Spleen (tissue), 11 donors: ENCODE data around the gene ARNT2. TPM values are rescaled to one million over a fixed set of nuclear protein-coding genes. Genes with fewer than 3 reads are reported as not detected.

Source experiments
- DNase-seq: peaks from one replicate; pipeline ENCODE4 v3.0.0-alpha.2; 2020
- H3K27ac ChIP-seq, 8 donors: fragments of 200-600 bp; sonication (generic) in 7 of 8; 1 replicate in 4 of 8; 2 replicates in 4 of 8; pipeline versions ENCODE4 v1.5.0 to v1.8.0; 2016 to 2021; ENCODE audit warnings: inconsistent platforms in 4 of 8, mild to moderate bottlenecking in 4 of 8, moderate library complexity in 1 of 8
- H3K27me3 ChIP-seq, 7 donors: fragments of 200-600 bp; sonication (generic) in 6 of 7; replicated peaks in 1 of 7; 1 replicate in 4 of 7; 2 replicates in 3 of 7; pipeline versions ENCODE4 v1.5.0 to v1.8.0; 2016 to 2021; ENCODE audit warnings: inconsistent platforms in 3 of 7, mild to moderate bottlenecking in 1 of 7
- H3K36me3 ChIP-seq, 6 donors: fragments of 200-600 bp; sonication (generic) in 5 of 6; 1 replicate in 4 of 6; 2 replicates in 2 of 6; pipeline versions ENCODE4 v1.5.0 to v1.8.0; 2016 to 2021; ENCODE audit warnings: inconsistent platforms in 2 of 6
- H3K4me1 ChIP-seq, 6 donors: fragments of 200-600 bp; sonication (generic) in 5 of 6; 1 replicate in 3 of 6; 2 replicates in 3 of 6; pipeline versions ENCODE4 v1.5.0 to v1.8.0; 2016 to 2021; ENCODE audit warnings: inconsistent platforms in 3 of 6
- H3K4me3 ChIP-seq, 8 donors: fragments of 200-600 bp; sonication (generic) in 7 of 8; 1 replicate in 4 of 8; 2 replicates in 4 of 8; pipeline versions ENCODE4 v1.5.0 to v1.8.0; 2016 to 2021; ENCODE audit warnings: inconsistent platforms in 4 of 8, mild to moderate bottlenecking in 4 of 8, moderate library complexity in 2 of 8
- H3K9me3 ChIP-seq, 8 donors: fragments of 200-600 bp; sonication (generic) in 7 of 8; 1 replicate in 4 of 8; 2 replicates in 4 of 8; pipeline versions ENCODE4 v1.5.0 to v1.8.0; 2016 to 2021; ENCODE audit warnings: inconsistent platforms in 4 of 8
- CTCF ChIP-seq, 11 experiments: fragments of 200-600 bp in 7 of 11; fragments of 450-650 bp in 4 of 11; sonication (generic) in 4 of 11; IDR thresholded peaks in 8 of 11; conservative IDR thresholded peaks in 3 of 11; 1 replicate in 7 of 11; 2 replicates in 4 of 11; pipeline versions ENCODE4 v1.4.0 to v1.8.0; 2016 to 2021; ENCODE audit warnings: antibody characterized with exemption in 11 of 11, inconsistent platforms in 4 of 11, mild to moderate bottlenecking in 1 of 11
- POLR2A ChIP-seq, 3 donors: fragments of 450-650 bp; IDR thresholded peaks; one replicate each; pipeline ENCODE4 v1.5.1; 2017; ENCODE audit warnings: antibody characterized with exemption in 3 of 3, mild to moderate bottlenecking in 1 of 3
- POLR2AphosphoS5 ChIP-seq, 3 donors: sonication (generic); formaldehyde crosslinking; IDR thresholded peaks; one replicate each; pipeline ENCODE4 v1.5.1; 2017; ENCODE audit warnings: antibody characterized with exemption in 3 of 3
- WGBS, 5 donors: extraction: QIAGEN DNeasy Blood & Tissue Kit in 3 of 5; methylation state at CpG; one replicate each; pipeline versions ENCODE4 v1.1.5 to v1.1.7; 2013 to 2018; 5-methylcytosine and 5-hydroxymethylcytosine counted together
- intact Hi-C: fragments of 100-400 bp; cut with DNase I; formaldehyde crosslinking; loops from one replicate; pipeline ENCODE4 v1.15.0; 2023; ENCODE audit warnings: low total_unique reads
- polyA plus RNA-seq, 3 donors: library from polyadenylated mRNA; stranded (reverse); fragments of 200-250 nt; gene quantifications; one replicate each; pipeline ENCODE4 v1.2.1, GENCODE V29; 2013
- total RNA-seq, 7 donors: library from RNA; depleted of rRNA in 3 of 7; stranded (reverse); fragments of >200 nt in 3 of 7; fragmentation: NEBNext Ultra II Directional in 4 of 7; extraction: Animal tissue kit (Norgen Biotek cat#: 25700) in 4 of 7; gene quantifications; one replicate each; pipeline versions ENCODE4 v1.1.0 to v1.2.1, GENCODE V29; 2016 to 2021
- donor health status: healthy with polysubstance abuse.
- donor health status: DM: no; HTN: no; CAD: no; lungs with moderate emphysema.
- donor health status: DM: no; HTN: no; CAD: no.
- donor health status: Bipolar disorder and iron deficiency.
- donor health status: healthy.
- donor health status: DM: no; HTN: no; CAD: no.
- donor health status: DM: yes; HTN: yes; CAD: no.

ARNT2 gene
- total and polyA plus RNA-seq, 10 donors = 1.9 to 12.3 (median 9.1) TPM

DNA sequence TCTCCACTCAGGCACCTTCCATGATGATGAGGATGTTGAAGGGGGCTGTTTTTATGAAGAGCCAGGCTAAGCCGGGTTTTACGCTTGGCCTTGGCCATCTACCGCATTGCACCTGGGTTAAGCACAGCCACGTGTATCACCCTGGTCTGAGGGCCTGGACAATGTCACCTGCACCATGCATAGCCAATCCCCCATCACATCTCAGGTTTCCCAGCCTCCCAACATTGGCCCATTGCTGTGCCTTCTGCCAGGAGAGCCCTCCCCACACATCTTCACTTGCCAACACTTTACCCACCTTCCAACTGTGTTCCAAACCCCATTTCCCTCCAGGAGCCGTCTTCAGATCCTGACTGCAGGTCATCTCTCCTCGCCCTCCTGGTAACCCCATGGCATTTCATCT is 155.6 kb downstream of the ARNT2 start:
- intact Hi-C loops = no loop called here
- 84 to 88% (median 87%) methylated on average over 6 of the region's 6 CpGs for WGBS, 5 donors
- Histone ChIP-seq H3K4me1 (peaks cover 0 to 3% (median 0%) of the 10 kb centered on the region in 6 donors), H3K27ac (no peak overlapping the region), H3K4me3 (no peak overlapping the region), H3K27me3 (no peaks in the 10 kb centered on the region), H3K36me3 (no peaks in the 10 kb centered on the region), H3K9me3 (no peaks in the 10 kb centered on the region)
- no peak for DNase-seq
- no peak for TF ChIP-seq POLR2A (IDR thresholded peaks at IDR 0.05)
- TF ChIP-seq POLR2AphosphoS5 (IDR thresholded peaks at IDR 0.05) = no peak
- TF ChIP-seq CTCF (IDR thresholded peaks at IDR 0.05 in 8 of 11, conservative IDR thresholded peaks at IDR 0.05 in 3 of 11) = no peak

DNA sequence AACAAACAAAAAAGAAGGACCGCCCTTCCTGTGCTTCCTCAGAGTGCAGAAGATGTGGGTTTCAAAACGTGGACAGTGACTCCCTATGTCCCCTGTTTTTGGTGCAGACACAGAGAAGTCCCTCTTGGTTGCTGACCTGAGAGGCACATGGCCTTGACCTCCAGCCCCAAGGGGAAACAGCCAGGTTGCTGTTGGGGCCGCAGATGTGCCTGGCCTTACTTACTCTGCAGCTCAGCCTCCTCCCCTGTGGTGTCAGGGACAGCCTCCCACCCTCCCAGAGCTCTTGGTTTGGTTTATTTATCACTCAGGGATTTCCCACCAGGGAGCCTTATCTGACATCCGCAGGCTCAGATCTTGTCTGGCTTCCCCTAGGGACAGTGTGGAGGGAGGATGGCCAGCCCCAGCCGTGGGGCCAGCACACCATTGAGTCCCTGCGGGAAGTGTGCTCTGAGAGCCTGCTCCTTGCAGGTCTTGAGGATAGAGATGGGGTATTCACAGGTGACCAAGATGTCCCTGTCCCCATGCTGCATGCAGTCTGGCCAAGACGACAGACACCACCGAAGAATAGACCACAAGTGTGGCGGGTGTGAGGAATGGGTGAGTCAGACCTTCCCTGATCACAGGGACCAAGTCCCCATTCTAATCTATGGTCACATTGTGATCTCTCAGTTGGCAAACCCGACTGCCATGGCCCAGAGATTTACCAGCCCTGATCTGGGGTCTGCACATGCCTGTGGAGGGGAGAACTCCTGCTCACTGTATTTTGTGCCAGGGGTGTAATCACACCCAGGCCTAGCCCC is 156.6 kb downstream of the ARNT2 start:
- H3K27me3 ChIP-seq = peaks cover 0 to 2% (median 0%) of the 10 kb centered on the region in 7 donors
- intact Hi-C loops = no loop called here

DNA sequence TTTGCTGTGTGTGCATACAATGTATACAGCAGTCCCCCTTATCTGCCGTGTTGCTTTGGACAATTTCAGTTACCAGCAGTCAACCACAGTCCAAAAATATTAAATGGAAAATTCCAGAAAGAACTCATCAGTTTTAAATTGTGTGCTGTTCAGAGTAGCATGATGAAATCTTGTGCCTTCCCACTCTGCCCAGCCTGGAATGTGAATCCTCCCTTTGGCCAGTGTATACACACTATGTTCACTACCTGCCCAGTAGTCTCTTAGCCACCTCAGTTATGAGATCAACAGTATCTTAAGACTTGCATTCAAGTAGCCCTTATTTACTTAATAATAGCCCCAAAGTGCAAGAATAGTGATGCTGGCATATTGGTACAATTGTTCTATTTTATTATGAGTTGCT is 157.3 kb downstream of the ARNT2 start:
- Histone ChIP-seq H3K4me1 (peaks cover 0 to 3% (median 0%) of the 10 kb centered on the region in 6 donors), H3K36me3 (no peaks in the 10 kb centered on the region), H3K27me3 (peaks cover 0 to 9% (median 0%) of the 10 kb centered on the region in 7 donors), H3K4me3 (no peak overlapping the region), H3K27ac (no peak overlapping the region), H3K9me3 (no peaks in the 10 kb centered on the region)
- no peak for TF ChIP-seq CTCF (IDR thresholded peaks at IDR 0.05 in 8 of 11, conservative IDR thresholded peaks at IDR 0.05 in 3 of 11)
- no peak for TF ChIP-seq POLR2A (IDR thresholded peaks at IDR 0.05)
- TF ChIP-seq POLR2AphosphoS5 (IDR thresholded peaks at IDR 0.05) = no peak
- intact Hi-C loops = no loop called here
- DNase-seq = no peak
- 65 to 92% (median 83%) methylated on average over 1 of the region's 1 CpG for WGBS, 5 donors

More for the DNA sequence above, 156.6 kb downstream of the ARNT2 start:
- no peak overlapping the region for H3K4me3 ChIP-seq
- H3K9me3 ChIP-seq = no peaks in the 10 kb centered on the region
- TF ChIP-seq POLR2A (IDR thresholded peaks at IDR 0.05) = no peak
- H3K36me3 ChIP-seq = no peaks in the 10 kb centered on the region
- no peak for DNase-seq
- 29 to 68% (median 53%) methylated on average over 9 to 10 of the region's 10 CpGs for WGBS, 5 donors
- H3K4me1 ChIP-seq = peaks cover 0 to 3% (median 0%) of the 10 kb centered on the region in 6 donors
- H3K27ac ChIP-seq = no peak overlapping the region

GRCh38 chr15:80562033-80562432 is 157.9 kb downstream of the ARNT2 start:
- no peak for DNase-seq
- H3K36me3 ChIP-seq = no peaks in the 10 kb centered on the region
- H3K4me1 ChIP-seq = peaks cover 0 to 3% (median 0%) of the 10 kb centered on the region in 6 donors
- WGBS, 5 donors = 85 to 95% (median 89%) methylated on average over 4 of the region's 4 CpGs
- intact Hi-C loops = no loop called here
- no peaks in the 10 kb centered on the region for H3K9me3 ChIP-seq
- H3K4me3 ChIP-seq = no peak overlapping the region
- TF ChIP-seq POLR2A (IDR thresholded peaks at IDR 0.05) = no peak
- TF ChIP-seq CTCF (IDR thresholded peaks at IDR 0.05 in 8 of 11, conservative IDR thresholded peaks at IDR 0.05 in 3 of 11) = no peak
- no peak for TF ChIP-seq POLR2AphosphoS5 (IDR thresholded peaks at IDR 0.05)
- H3K27me3 ChIP-seq = peaks cover 0 to 9% (median 0%) of the 10 kb centered on the region in 7 donors
- no peak overlapping the region for H3K27ac ChIP-seq
